Sigmoid colon (tissue), 4 donors: Measurements from ENCODE around the gene C10orf53.

Experiments used
- CTCF ChIP-seq, 4 experiments: fragments of 450-650 bp in 3 of 4; fragments of 200-600 bp in 1 of 4; IDR thresholded peaks; one replicate each; pipeline ENCODE4 v1.5.1; 2016 to 2019; ENCODE audit warnings: antibody characterized with exemption in 4 of 4, mild to moderate bottlenecking in 3 of 4, moderate library complexity in 2 of 4
- EP300 ChIP-seq, 4 donors: sonication (generic); formaldehyde crosslinking; IDR thresholded peaks; one replicate each; pipeline ENCODE4 v1.6.1; 2017; ENCODE audit warnings: antibody characterized with exemption in 4 of 4
- POLR2A ChIP-seq, 2 donors: fragments of 450-650 bp; IDR thresholded peaks; one replicate each; pipeline ENCODE4 v1.6.1; 2016; ENCODE audit warnings: antibody characterized with exemption in 2 of 2, mild to moderate bottlenecking in 2 of 2, moderate library complexity in 2 of 2
- POLR2AphosphoS5 ChIP-seq, 4 donors: sonication (generic); formaldehyde crosslinking; IDR thresholded peaks; one replicate each; pipeline ENCODE4 v1.6.1; 2017; ENCODE audit warnings: antibody characterized with exemption in 4 of 4

GRCh38 chr10:49744924-49745605, 65.6 kb downstream of the C10orf53 start:
- no peak for TF ChIP-seq POLR2A (IDR thresholded peaks at IDR 0.05)
- no peak for TF ChIP-seq CTCF (IDR thresholded peaks at IDR 0.05)
- no peak for TF ChIP-seq EP300 (IDR thresholded peaks at IDR 0.05)
- TF ChIP-seq POLR2AphosphoS5 (IDR thresholded peaks at IDR 0.05): no peak
